Activated CD4-positive, alpha-beta T cell treated with anti-CD3 and anti-CD28 coated beads for 36 hours (primary cell): ENCODE results near the gene C3orf20. TPM values are rescaled to one million over a fixed set of nuclear protein-coding genes. Genes with fewer than 3 reads are reported as not detected.
A peak's percentile ranks its signal among the peaks of the same experiment; 100 is the strongest.

ENCODE experiments used
- ATAC-seq: fragments of 200-7000 bp; cut with Tn5 transposase; one replicate; pipeline ENCODE4 v1.10.0; 2021; ENCODE audit warnings: mild to moderate bottlenecking, moderate library complexity
- CTCF ChIA-PET: fragments of 350-600 bp; sonication (Branson Sonifier 250); formaldehyde crosslinking; loops from one replicate; lab custom pipeline; 2021; ENCODE audit warnings: antibody characterized with exemption; lab: Charles Lee
- POLR2A ChIA-PET: fragments of 350-600 bp; sonication (Branson Sonifier 250); formaldehyde crosslinking; loops from one replicate; lab custom pipeline; 2021; ENCODE audit warnings: antibody characterized with exemption, inconsistent platforms; lab: Charles Lee
- DNase-seq: peaks from one replicate; pipeline ENCODE4 v3.0.0-alpha.2; 2020
- H3K27ac Mint-ChIP-seq: one replicate; pipeline ENCODE4 v1.8.0; 2021; ENCODE audit warnings: mixed read lengths
- H3K27me3 Mint-ChIP-seq: one replicate; pipeline ENCODE4 v1.8.0; 2021; ENCODE audit warnings: mixed read lengths
- H3K36me3 Mint-ChIP-seq: one replicate; pipeline ENCODE4 v1.8.0; 2021; ENCODE audit warnings: low read depth, mixed read lengths
- H3K4me1 Mint-ChIP-seq: one replicate; pipeline ENCODE4 v1.8.0; 2021; ENCODE audit warnings: mixed read lengths
- H3K4me3 Mint-ChIP-seq: one replicate; pipeline ENCODE4 v1.8.0; 2021; ENCODE audit warnings: mild to moderate bottlenecking, moderate library complexity, mixed read lengths
- H3K9me3 Mint-ChIP-seq: one replicate; pipeline ENCODE4 v1.8.0; 2021; ENCODE audit warnings: low read depth, mixed read lengths
- intact Hi-C, 2 experiments: fragments of 100-400 bp; cut with DNase I in 1 of 2; cut with micrococcal nuclease in 1 of 2; formaldehyde crosslinking; loops; one replicate each; pipeline versions ENCODE4 v1.14.2 to v1.15.1; 2022 to 2024; cut with DNase I, micrococcal nuclease
- total RNA-seq, 2 experiments: library from RNA; stranded (reverse); gene quantifications; one replicate each; pipeline ENCODE4 v1.2.3, GENCODE V29; 2021

Gene C3orf20
- total RNA-seq, 2 experiments from 2014 or later, result not detected

DNA sequence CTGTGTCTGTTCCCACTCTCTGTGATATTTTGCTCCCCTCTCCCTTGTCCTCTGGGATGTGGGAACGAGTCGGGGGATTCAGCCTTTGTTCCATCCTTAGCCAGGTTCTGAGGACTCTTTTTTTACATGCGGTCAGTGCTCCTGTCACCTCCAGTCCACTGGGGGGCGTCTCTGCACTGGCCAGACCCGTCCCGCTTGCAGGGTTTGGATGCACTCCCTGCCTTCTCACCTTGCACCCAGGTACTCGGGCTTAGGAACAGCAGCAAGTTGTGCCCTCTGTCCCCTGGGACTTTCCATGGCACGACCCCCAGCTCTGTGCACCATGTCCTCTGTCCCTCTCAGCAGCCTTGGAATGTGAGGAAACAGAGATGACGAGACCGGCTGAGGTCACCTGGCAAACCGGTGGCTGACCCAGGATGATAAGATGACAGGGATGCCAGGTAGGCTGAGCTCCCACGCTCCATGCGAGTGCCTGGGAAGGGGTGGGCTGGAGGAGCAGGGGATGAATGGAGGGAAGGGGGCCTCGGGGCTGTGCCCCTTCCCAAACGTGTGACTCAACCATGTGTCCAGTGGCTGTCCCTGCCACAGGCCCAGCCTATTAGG, 116.5 kb downstream of the C3orf20 start:
- POLR2A ChIA-PET, result no interaction called here
- H3K36me3 Mint-ChIP-seq, result no peaks in the 10 kb centered on the region
- no peak overlapping the region for H3K27ac Mint-ChIP-seq
- peaks cover 8% of the 10 kb centered on the region for H3K27me3 Mint-ChIP-seq
- H3K4me3 Mint-ChIP-seq, result no peak overlapping the region
- DNase-seq (peak; percentile 78), ATAC-seq (peak; percentile 78)
- no peaks in the 10 kb centered on the region for H3K9me3 Mint-ChIP-seq
- CTCF ChIA-PET, result interaction anchor here (0.9 to 1.8 kb wide), 4 partner anchors 130 to 136 kb away, joined by 3 to 14 read pairs (median 4); no protein-coding TSS in a partner anchor
- intact Hi-C loops, result loop anchor here (1.0 kb wide), 2 partner anchors 124 to 130 kb away; no protein-coding TSS in a partner anchor
- no peaks in the 10 kb centered on the region for H3K4me1 Mint-ChIP-seq

DNA sequence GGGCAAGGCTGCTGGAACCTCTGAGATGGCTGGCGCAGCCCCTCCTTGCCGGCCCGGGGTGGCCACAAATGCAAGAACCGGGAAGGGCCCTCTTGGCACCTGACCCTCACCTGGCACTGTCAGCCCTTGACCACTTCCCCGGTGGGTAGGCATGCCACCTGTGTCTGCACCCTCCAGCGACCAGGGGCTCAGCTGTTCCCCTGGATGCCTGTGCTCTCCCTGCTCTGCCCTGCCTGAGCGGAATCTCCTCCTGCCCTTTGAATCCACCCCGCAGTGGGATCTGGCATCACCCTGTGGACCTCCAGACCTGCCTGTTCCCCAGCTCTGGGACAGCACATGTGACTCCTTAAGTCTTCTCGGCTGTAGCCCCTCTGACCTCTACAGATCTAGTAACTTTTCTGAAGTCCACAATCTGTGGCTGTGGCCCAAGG, 117.8 kb downstream of the C3orf20 start:
- peaks cover 8% of the 10 kb centered on the region for H3K27me3 Mint-ChIP-seq
- no peak overlapping the region for H3K27ac Mint-ChIP-seq
- no peak for ATAC-seq
- H3K36me3 Mint-ChIP-seq, result no peaks in the 10 kb centered on the region
- H3K9me3 Mint-ChIP-seq, result no peaks in the 10 kb centered on the region
- H3K4me3 Mint-ChIP-seq, result no peak overlapping the region
- POLR2A ChIA-PET, result no interaction called here
- DNase-seq, result no peak
- CTCF ChIA-PET, result no interaction called here
- no peaks in the 10 kb centered on the region for H3K4me1 Mint-ChIP-seq
- intact Hi-C loops, result no loop called here

DNA sequence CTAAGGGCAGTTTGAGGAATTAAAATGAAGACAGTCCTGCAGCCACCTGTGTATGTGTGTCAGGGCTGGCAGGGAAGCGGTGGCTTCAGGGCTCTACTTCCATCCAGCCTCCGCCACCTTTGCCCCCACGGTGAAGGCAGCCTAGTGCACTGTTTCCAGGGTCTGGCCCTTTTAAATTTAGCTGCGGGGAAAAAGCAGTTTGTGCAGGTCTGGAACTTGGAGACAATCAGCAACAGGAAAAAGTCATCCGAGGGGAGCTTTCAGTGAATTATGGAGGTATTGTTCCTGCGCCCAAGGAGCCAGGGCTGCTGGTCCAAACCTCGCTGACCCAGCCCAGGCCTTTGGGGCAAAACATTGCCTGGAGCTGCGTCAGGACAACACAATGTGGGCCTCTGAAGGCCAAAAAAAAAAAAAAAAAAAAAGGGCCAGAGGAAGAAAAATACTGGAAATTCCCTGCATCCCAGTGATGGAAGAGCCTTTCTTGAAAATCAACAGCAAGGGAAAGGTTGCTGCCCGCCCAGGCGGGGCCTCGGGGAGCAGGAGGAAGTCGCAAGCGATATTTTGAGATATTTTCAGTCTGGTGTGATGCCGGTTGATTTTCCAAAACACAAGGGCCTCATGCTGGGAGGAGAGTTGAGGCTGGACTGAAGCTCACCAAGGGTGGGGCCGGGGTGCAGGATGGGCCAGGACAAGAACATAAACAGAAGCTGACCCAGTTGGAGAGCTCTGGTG, 118.4 kb downstream of the C3orf20 start:
- Mint-ChIP-seq H3K36me3 (no peaks in the 10 kb centered on the region), H3K4me3 (no peak overlapping the region), H3K4me1 (no peaks in the 10 kb centered on the region), H3K27ac (no peak overlapping the region), H3K9me3 (no peaks in the 10 kb centered on the region), H3K27me3 (peaks cover 8% of the 10 kb centered on the region)
- POLR2A ChIA-PET, result no interaction called here
- DNase-seq (no peak), ATAC-seq (no peak)
- CTCF ChIA-PET, result interaction anchor here (2.0 kb wide), 1 partner anchor 128 kb away, joined by 8 read pairs; no protein-coding TSS in a partner anchor
- intact Hi-C loops, result no loop called here

DNA sequence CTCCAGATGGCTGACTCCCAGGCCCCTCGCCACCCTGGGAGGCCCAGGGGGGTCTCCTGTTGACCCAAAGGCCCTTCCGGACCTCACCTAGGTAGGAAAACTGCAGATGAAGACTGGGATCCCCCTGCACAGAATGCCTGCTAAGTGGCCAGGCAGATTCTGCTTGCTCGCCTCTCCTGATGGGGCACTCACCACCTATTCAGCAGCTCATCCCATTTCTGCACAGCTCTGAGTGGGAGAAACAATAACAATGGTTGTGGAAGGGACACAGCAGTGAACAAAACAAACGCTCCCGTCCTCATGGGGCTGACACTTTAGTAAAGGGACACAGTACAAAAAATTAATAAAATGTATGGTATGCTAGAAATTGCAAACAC, 118.9 kb downstream of the C3orf20 start:
- ChIA-PET POLR2A (no interaction called here), CTCF (interaction anchor here (2.0 kb wide), 1 partner anchor 127 kb away, joined by 8 read pairs; no protein-coding TSS in a partner anchor)
- intact Hi-C loops, result no loop called here
- Mint-ChIP-seq H3K27ac (no peak overlapping the region), H3K4me1 (no peaks in the 10 kb centered on the region), H3K36me3 (no peaks in the 10 kb centered on the region), H3K4me3 (no peak overlapping the region), H3K9me3 (no peaks in the 10 kb centered on the region), H3K27me3 (peaks cover 8% of the 10 kb centered on the region)
- no peak for DNase-seq
- no peak for ATAC-seq

DNA sequence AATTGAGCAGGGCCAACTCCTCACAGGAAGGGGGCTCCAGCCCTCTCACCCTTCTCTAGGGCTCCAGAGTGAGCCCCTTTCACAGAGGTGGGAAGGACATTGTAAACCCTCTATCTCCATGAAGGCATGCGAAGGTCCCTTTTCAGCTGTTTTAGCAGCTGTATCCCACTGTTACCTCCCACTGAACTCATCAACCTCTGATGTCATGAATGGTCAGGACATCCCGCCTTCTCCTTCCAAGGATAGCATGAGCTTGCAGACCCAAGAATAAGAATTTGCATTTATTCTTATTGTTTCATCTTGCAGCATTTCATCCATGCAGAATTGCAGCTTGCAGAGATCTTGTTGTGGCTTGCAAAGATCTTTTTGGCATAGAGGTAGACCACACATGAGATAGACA, 119.5 kb downstream of the C3orf20 start:
- Mint-ChIP-seq H3K4me3 (no peak overlapping the region), H3K27ac (no peak overlapping the region), H3K27me3 (peaks cover 8% of the 10 kb centered on the region), H3K4me1 (no peaks in the 10 kb centered on the region), H3K9me3 (no peaks in the 10 kb centered on the region), H3K36me3 (no peaks in the 10 kb centered on the region)
- intact Hi-C loops, result no loop called here
- DNase-seq (no peak), ATAC-seq (no peak)
- ChIA-PET CTCF (interaction anchor here (2.0 kb wide), 1 partner anchor 127 kb away, joined by 8 read pairs; no protein-coding TSS in a partner anchor), POLR2A (no interaction called here)

DNA sequence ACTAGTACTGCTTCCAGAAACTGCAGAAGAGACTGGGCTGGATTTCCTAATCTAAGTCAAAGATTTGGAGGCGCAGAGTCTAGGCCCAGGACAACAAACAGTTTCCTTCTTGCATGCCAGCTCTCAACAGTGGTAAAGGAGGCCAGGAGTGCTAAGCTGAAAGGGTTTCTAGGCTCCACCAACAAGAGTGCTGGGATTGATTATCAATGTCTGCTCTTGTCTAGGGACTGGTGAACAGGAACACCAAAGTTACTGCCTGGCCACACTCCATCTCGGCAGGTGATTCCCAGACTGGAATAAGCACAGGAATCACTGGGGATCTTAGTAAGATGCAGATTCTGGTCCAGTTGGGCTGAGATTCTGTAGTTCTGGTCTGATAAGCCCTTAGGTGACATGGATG, 121.1 kb downstream of the C3orf20 start:
- POLR2A ChIA-PET, result no interaction called here
- no peak overlapping the region for H3K27ac Mint-ChIP-seq

DNA sequence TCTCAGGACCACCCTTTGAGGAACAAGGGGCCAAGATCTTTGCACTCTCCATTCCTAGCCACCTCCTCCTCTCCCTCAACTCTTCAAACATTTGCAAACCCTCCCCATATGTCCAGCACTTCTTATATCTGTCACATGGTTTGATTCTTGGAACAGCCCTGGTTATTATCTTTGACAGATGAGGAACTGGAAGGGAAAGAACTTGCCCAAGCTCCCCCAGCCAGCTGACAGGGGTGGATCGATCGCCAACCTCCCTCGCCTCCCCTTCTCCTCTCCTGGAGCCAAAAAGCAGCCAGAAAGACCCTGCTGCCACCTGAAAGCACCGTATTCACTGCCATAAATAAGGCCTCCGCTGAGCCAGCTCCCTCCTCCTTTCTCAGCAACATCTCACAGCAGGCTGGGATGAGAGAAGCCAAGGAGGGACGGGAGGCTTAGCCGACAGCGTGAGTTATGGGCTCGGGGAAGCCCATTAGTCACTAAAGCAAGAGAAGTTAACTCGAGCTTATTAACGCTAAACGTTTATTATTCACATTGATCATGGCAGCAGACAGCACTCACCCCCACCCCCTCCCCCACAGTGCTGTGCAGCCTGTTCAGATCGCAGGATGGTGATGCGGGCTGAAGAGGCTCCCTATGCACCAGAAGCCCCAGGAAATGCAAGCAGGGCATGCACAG, 121.6 kb downstream of the C3orf20 start:
- DNase-seq (no peak), ATAC-seq (no peak)
- H3K4me1 Mint-ChIP-seq, result no peaks in the 10 kb centered on the region
- POLR2A ChIA-PET, result no interaction called here
- no peaks in the 10 kb centered on the region for H3K9me3 Mint-ChIP-seq
- H3K4me3 Mint-ChIP-seq, result no peak overlapping the region
- no peak overlapping the region for H3K27ac Mint-ChIP-seq
- CTCF ChIA-PET, result interaction anchor here (0.6 kb wide), 1 partner anchor 418 kb away, joined by 3 read pairs; no protein-coding TSS in a partner anchor
- no peaks in the 10 kb centered on the region for H3K36me3 Mint-ChIP-seq
- intact Hi-C loops, result no loop called here
- H3K27me3 Mint-ChIP-seq, result peaks cover under 1% of the 10 kb centered on the region

More for the DNA sequence above, 121.1 kb downstream of the C3orf20 start:
- H3K9me3 Mint-ChIP-seq, result no peaks in the 10 kb centered on the region
- no peaks in the 10 kb centered on the region for H3K36me3 Mint-ChIP-seq
- H3K27me3 Mint-ChIP-seq, result peaks cover 4% of the 10 kb centered on the region
- H3K4me3 Mint-ChIP-seq, result no peak overlapping the region
- ATAC-seq (no peak), DNase-seq (no peak)
- intact Hi-C loops, result no loop called here
- H3K4me1 Mint-ChIP-seq, result no peaks in the 10 kb centered on the region
- CTCF ChIA-PET, result interaction anchor here (0.7 kb wide), 2 partner anchors 129 to 286 kb away, joined by 3 to 4 read pairs; no protein-coding TSS in a partner anchor

DNA sequence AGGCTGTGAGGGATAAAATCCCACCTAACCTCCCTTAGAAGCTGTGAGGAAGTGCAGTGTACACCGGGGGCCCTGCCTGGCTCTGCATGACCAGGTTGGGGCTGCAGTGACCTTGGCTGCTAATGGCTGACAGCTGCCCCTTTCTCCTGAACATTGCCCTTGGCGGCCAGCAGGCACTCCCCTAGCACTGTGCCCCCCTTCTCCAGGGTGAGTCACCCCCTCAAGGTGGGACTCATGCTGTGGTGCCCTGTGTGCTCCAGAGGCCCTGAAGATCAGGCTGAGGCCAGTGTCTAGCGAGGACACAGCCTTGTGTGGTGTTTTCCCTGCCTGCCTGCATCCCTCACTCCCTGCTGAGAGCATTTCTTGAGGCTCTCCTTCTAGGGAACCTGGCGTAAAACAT, 122.8 kb downstream of the C3orf20 start:
- ChIA-PET CTCF (no interaction called here), POLR2A (no interaction called here)
- ATAC-seq (no peak), DNase-seq (no peak)
- no peak overlapping the region for H3K4me3 Mint-ChIP-seq
- intact Hi-C loops, result no loop called here
- no peak overlapping the region for H3K27ac Mint-ChIP-seq
- no peaks in the 10 kb centered on the region for H3K9me3 Mint-ChIP-seq
- H3K27me3 Mint-ChIP-seq, result no peaks in the 10 kb centered on the region
- no peaks in the 10 kb centered on the region for H3K4me1 Mint-ChIP-seq
- no peaks in the 10 kb centered on the region for H3K36me3 Mint-ChIP-seq

DNA sequence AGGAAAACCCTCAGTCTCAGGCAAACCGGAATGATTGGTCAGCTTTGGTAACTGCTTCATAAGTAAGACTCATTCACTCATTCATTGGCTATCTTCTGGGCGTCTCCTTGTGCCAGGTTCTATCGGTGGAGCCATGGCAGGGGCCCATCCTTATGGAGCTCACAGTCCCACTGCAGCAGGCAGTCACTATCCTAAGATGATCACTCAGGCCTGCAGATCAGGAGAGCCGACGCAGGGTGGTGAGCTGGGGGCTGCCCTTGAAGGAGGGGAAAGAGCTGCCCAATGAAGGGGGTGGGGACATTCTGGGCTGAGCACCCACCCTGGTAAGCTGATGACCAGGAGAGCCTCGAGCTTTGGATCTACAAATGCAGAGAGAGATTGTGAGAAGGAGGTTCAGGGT, 123.3 kb downstream of the C3orf20 start:
- Mint-ChIP-seq H3K9me3 (no peaks in the 10 kb centered on the region), H3K27me3 (no peaks in the 10 kb centered on the region), H3K4me3 (no peak overlapping the region), H3K36me3 (no peaks in the 10 kb centered on the region), H3K27ac (no peak overlapping the region), H3K4me1 (no peaks in the 10 kb centered on the region)
- CTCF ChIA-PET, result no interaction called here
- DNase-seq (no peak), ATAC-seq (no peak)
- intact Hi-C loops, result no loop called here
- POLR2A ChIA-PET, result no interaction called here

DNA sequence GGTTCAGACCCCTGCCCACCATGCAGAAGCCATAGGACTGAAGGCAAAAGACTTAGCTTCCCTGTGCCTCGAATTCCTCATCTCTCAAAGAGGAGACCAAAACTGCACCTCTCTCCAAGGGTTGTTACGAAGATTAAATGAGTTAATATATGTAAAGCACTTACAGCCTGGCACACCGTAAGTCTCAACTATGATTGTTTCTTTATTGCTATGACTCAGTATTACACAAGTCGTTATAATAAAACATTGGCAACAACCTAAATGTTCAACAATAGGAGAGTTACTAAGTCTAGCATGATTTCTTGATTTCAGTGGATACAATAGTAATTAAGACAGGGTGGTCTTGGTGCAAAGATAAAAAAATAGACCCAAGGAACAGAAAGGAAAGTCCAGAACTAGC, 124.2 kb downstream of the C3orf20 start:
- ATAC-seq (no peak), DNase-seq (no peak)
- CTCF ChIA-PET, result interaction anchor here (0.6 kb wide), 1 partner anchor 19 kb away, joined by 3 read pairs; no protein-coding TSS in a partner anchor
- Mint-ChIP-seq H3K27ac (no peak overlapping the region), H3K27me3 (peaks cover 2% of the 10 kb centered on the region), H3K9me3 (no peaks in the 10 kb centered on the region), H3K4me3 (no peak overlapping the region), H3K36me3 (no peaks in the 10 kb centered on the region), H3K4me1 (no peaks in the 10 kb centered on the region)
- POLR2A ChIA-PET, result no interaction called here
- intact Hi-C loops, result no loop called here

DNA sequence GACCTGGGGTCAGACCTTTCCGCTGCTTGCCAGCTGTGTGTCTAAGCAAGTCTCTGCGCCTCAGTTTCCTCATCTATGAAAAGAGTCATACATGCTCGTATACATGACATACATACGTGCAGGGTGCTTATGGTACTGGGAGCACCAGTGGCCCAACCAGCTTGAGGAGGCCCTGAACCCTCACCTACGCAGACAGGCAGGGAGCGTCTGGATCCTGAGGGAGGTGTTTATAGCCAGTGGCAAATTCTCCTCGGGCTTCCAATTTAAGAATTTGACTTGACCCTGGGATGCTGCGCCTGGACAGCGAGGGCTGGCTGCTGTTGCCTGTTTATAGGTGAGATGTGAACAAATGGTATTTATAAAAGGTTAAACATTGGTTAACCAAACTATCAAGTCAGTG, 126.1 kb downstream of the C3orf20 start:
- intact Hi-C loops, result no loop called here
- no peak for DNase-seq
- peaks cover 8% of the 10 kb centered on the region for H3K27me3 Mint-ChIP-seq
- H3K4me1 Mint-ChIP-seq, result peaks cover 2% of the 10 kb centered on the region
- no peak overlapping the region for H3K27ac Mint-ChIP-seq
- ATAC-seq, result no peak
- no peaks in the 10 kb centered on the region for H3K9me3 Mint-ChIP-seq
- POLR2A ChIA-PET, result no interaction called here
- H3K4me3 Mint-ChIP-seq, result no peak overlapping the region
- H3K36me3 Mint-ChIP-seq, result no peaks in the 10 kb centered on the region
- CTCF ChIA-PET, result no interaction called here
